IPS DF 19.7 (cell line): ENCODE results near the gene SUPT7L.
"Not testable (repeated sequence)": the region's sequence is repeated elsewhere in the genome, so short reads cannot be mapped to it uniquely, and the experiment has no call there.

Experiments
- DNase-seq: peaks from one replicate; pipeline ENCODE4 v3.0.0-alpha.2; 2013; ENCODE audit warnings: low read depth, low spot score

Gene SUPT7L

GRCh38 chr2:27638709-27639108 is 24.7 kb downstream of the SUPT7L start:
- DNase-seq = no peak

- no peak for DNase-seq
These were observed 25.3 kb downstream of the SUPT7L start for GRCh38 chr2:27638037-27638637.

GRCh38 chr2:27636766-27637165 is 26.6 kb downstream of the SUPT7L start:
- no peak for DNase-seq

GRCh38 chr2:27634291-27634690 is 29.1 kb downstream of the SUPT7L start:
- no peak for DNase-seq

DNA sequence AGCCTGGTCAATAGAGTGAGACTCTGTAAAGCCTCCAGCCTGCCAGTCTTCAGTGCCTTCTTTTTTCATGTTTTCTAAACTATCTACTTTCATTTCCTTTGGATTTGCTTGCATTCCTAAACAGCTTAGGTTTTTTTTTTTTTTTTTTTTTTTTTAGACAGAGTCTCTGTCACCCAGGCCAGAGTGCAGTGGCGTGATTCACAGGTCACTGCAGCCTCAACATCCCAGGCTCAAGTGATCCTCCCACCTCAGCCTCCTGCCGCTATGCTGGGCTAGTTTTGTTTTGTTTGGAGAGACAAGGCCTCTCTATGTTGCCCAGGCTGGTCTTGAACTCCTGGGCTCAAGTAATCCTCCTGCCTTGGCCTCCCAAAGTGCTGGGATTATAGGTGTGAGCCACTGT is 33.2 kb downstream of the SUPT7L start:
- not testable (repeated sequence) for DNase-seq

- DNase-seq = peak; percentile 64
These were observed 34.4 kb downstream of the SUPT7L start, which contains the start of the genes CCDC121 and GPN1 for GRCh38 chr2:27628767-27629709. CCDC121 (minus strand) TSS chr2:27629012; CDS start chr2:27627799, 1,213 bp downstream. GPN1 (plus strand) TSS chr2:27629050; CDS start chr2:27629059, 9 bp downstream.

GRCh38 chr2:27627963-27628766 is 35.2 kb downstream of the SUPT7L start:
- no peak for DNase-seq

DNA sequence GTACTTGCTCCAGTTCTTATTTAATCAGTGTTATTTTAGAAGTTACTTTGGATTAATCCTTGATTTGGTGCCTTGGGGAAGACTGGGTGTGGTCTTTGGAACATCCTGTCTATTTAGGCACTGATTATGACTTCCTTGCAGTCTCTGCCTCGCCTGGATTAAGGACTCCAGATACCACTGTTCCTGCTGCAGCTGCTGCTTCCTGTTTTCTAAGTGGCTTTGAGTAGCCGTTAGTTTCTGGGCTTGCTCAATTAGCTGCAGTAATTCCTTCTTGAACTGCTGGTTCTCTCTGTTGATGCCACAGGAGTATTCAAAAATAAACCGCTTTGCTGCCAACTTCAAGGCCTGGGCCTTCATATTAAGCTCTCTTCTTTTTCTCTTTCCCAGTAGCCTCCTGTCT is 36.5 kb downstream of the SUPT7L start:
- not testable (repeated sequence) for DNase-seq

DNA sequence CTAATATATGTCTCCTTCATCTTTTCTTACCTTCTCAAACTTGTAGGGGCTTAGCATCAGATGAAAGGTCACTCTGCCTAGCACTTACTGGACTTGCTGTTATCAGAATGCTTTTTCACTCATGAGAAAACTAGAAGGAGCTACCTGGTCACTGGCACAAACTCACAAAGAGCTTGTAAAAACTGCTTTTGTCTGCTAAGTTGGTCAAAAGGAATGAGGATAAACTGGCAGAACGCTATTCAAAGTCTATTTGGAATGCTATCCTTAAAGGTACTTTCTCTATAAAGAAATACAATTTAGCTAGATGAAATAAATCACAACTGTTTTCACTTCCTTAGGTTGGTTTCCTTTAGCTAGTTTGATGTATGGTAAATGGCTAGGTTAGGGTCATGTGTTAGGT is 37.1 kb downstream of the SUPT7L start:
- DNase-seq = not testable (repeated sequence)

DNA sequence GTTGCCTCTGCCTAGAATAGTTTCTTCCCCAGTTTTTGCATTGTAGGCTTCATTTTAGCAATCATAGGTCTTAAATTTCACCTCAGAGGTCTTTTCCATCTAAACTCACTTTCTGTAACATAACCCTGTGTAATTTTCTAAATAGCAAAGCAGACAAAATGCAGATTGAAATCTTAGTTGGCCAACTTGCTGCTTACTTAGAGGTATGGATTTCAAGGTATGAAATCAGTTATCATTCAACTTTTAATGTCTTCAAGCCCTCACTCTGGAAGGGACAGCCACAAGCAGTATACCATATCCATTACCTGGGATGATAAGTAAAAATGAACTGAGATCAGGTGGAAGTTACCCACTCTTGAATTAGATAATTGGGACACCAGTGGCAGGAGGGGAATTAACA is 38.5 kb downstream of the SUPT7L start:
- DNase-seq = no peak

DNA sequence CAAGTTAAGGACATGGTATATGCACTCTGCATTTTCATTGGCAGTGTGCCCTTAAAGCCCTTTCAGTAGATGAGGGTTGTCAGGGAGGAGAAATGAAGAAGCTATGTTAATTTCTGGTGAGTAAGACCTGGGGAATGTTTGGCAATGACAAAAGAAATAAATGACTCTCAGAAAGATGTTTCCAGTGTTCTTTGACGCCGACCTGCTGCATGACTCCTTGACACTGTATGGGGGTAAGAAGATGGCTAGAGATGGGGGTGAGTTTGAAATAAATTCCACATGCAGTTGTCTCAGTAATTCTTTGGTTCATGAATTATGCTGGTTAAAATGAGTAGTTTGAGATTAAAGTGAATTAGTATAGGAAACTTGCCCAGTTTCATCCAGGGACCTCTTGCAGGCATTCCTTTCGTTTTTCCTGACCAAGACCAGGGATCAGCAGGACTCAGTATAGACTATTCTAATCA is 40.5 kb downstream of the SUPT7L start:
- peak; percentile 35 for DNase-seq

DNA sequence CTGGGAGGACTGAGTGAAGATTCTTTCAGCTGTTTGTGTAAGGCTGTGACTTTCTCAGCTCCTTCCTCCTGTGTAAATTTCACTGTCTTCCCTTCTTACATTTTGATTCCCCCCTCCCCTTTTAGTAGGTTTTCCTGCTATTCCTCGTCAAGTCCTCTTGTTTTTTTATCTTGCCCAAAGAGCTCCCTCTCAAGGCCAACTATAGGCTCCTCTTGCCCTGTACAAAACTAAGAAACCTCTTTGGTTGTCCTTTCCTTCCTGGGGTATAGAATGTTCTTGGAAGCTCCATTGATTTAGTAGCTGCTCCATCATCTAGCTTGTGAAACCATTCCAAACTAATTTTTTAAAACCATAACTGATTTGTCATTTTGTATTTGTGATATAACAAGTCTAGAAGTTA is 41.9 kb downstream of the SUPT7L start:
- DNase-seq = no peak

- DNase-seq = no peak
These were observed 48.1 kb downstream of the SUPT7L start for GRCh38 chr2:27615316-27615715.

DNA sequence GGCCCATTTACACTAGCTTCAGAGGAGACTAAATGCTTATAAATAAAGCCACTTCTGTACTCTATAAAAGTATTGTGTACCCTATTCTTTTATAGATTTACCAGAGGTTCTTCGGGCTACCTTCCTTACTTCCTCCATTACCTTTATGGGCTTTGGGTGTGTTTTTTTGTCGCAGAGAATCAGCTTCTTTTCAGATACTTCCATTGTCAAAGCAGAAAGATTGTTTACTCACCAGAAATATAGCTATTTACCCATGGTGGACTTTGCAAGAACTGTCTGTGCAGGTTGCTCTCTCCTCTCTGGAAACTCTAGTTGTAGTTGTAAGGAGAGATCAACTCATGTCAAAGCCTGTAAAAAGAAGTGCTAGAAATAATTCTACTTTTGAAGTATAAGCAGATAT is 49.4 kb downstream of the SUPT7L start:
- no peak for DNase-seq

DNA sequence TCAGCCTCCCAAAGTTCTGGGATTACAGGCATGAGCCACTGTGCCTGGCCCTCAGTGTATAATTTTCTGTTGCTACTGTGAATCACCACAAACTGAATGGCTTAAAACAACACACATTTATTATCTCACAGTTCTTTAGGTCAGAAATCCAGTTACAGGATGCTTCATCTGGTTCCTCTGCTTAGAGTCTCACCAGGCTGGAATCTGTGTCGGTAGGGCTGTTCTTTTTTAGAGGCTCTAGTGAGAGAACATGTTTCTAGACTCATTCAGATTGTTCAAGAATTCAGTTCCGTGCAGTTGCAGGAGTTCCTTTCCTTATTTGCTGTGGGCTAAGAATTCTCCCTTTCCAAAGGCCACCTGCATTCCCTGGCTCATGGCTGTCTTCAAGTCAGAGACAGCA is 56.8 kb downstream of the SUPT7L start:
- no peak for DNase-seq
